Suppressor macrophage (primary cell): ENCODE data around the gene TACC3.

Source experiments
- DNase-seq, 4 experiments: peaks; one replicate each; pipeline ENCODE4 v3.0.0-alpha.2; 2020 to 2022

TACC3 gene

DNA sequence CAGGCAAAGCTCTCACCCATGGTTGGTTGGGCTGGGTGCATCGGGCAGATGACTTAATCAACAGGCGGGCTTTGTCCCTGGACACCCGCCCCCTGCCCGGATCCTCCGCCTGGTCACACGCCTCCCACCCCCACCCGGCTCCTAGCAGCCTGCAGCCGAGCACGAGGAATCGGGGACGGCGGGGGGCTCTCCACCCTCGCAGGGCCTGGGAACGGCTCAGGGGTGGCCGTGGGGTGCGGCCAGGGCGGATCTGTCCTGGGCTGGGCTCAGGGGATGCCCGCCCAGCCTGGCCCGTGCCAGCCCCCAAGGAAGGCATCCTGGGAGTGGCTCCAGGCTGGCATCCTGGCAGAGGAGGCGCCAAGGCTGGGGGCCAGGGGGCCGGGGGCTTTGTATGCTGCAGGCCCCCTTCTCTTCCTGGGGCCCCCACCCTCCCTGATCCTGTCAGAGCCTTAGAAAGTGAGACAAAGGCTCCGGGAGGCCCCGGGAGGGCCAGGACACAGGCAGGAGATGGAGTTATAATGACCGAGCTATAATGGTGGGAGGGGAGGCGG, 39.3 kb downstream of the TACC3 start:
- DNase-seq, result no peak

DNA sequence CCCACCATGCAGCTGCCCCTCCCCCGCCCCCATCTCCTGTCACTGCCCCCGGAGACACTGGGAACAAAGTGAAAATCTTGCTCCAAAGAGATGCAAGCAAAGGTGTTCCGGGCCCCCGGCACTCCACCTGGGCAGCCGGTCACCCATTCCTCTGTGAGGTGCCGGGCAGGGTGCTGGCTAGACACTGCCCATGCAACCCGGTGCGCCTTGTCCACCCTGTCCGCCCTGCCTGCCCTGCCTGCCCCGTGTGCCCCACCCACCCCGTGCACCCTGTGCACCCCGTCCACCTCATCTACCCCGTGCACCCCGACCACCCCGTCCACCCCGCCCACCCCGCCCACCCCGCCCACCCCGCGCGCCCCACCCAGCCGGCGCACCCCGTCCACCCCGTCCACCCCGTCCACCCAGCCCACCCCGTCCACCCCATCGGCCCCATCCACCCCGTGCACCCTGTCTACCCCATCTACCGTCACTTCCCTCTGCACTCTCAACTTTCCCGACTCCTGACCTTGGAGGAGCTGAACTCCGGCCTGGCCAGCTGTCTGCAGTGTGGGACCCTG, 39.9 kb downstream of the TACC3 start:
- no peak for DNase-seq

DNA sequence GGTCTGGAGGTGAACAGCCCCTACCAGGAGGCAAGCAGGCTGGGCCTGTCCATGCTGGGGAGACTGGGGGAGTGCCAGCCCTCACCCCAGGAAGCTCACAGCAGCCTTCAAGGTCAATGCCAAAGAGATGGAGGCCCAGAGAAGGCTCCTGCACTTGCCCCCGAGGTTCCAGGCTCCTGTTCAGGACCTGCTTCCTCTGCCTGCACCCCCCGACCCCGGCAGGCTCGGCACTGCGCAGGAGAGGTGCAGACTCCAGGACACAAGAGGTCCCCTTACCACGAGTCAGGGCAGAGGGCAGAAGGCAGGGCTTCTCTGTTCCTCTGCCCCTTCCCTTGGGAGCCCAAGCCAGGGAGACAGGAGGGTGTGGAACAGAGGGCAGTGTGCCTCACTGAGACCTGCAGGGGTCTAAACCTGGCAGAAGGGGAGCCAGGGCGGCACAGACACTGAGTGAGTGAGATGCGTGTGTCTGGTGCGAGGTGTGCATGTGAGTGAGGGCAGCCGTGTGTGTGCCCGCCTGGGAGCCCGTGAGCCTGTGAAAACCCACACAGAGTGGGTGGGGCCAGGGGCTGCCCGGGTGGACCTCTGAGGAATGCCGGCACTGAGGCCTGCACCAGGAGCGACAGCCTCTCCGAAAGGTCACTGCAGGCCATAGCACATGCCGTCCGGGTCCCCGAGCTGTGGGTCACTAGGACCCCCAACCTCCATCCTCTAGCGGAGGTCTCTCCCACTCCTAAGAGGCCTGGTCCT, 41.1 kb downstream of the TACC3 start:
- no peak for DNase-seq

DNA sequence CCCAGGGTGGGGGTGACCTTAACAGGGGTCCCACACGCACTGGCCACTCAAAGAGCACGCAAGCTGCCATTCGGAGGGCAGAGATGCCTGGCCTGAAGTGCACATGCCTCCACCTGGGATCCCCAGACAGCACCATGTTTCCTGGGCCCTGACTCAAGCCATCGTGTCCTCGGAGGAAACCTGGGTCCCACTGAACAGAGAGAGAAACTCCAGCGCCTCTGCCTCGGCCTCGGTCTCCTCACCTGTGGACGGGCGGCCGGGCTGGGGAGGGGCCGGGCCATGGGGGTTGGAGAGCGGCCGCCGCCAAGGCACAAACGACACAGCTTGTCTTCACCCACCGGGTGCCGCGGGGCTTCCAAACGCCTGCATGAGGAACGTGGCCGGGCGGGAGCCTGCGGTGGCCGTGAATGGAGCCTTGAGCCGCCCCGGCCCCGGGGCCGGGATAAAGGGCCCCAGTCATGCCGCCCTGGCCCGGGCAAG, 41.8 kb downstream of the TACC3 start:
- DNase-seq, result no peak

DNA sequence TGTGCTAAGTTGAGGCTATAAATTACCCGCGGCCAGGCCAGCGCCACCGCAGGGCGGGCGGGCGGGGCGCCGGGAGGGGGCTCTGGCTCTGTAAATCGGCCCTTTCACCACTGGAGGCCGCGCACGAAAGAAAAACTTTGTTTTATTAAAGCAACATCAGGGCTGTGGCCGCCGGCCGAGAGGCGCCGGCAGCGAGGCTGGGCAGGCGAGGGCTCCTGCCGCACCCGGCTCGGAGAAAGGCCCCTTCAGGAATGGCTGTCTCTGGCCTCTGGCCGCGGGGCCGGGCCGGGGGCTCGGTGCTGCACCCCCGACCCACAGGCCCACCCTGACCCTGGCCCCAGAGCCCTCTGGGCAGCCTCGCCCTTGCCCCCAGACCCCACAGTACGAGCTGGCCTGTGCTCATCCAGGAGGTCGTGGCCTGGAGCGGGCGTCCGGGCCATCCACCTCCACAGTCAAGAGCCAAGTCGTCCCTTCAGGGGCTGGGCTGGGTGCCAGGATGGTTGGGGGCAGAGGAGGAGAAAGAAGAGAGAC, 42.3 kb downstream of the TACC3 start:
- DNase-seq, result peak in 3 of 4 experiments; percentile 2 to 43 (median 19)

DNA sequence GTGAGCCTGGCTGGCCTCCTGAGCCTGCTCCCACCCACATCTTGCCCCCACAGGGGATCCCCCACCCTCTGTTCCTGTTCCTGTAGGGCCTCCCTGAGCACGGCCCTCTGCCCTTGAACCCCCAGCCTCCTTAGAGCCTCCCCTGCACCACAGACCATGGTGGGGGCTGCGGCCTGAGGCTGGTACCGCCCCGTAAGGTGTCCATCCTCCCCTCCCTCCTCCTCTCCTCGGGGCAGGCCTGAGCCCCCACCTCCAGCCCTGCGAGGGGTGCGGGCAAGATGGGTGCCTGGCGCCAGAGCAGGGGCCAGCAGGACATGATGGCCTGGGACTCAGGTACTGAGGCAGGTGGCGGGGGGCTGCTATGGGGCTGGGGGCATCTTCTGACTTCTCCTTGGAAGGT, 43.3 kb downstream of the TACC3 start:
- no peak for DNase-seq

DNA sequence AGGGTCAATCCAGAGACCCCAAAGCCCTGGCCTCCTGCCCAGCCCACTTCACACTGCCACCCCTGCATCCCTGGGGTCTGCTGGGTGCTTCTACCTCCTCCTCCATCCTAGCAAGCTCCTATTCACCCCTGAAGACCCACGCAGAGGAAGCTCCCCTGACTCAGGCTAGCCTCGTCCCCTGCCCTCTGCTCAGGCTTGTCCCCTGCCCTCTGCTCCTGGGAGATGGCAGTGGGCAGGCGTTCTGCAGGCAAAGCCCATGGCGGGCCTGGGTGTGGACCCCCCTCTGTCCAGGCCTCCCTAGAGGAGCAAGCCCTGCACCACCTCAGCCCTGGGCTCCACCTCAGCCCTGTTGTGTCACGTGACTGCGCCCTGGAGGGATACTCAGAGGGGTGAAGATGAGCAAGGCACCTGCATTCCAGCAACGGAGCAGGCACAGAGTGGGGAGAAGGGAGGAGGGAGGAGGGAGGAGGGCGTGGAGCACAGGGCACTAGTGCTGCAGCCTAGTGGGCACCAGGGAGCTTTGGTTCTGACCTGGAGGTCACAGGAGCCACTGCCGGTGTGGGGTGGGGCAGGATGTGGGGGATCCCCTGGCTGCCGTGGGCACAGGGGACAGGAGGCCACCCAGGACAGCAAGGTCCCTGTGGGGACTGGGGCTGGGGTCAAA, 44.2 kb downstream of the TACC3 start:
- no peak for DNase-seq

DNA sequence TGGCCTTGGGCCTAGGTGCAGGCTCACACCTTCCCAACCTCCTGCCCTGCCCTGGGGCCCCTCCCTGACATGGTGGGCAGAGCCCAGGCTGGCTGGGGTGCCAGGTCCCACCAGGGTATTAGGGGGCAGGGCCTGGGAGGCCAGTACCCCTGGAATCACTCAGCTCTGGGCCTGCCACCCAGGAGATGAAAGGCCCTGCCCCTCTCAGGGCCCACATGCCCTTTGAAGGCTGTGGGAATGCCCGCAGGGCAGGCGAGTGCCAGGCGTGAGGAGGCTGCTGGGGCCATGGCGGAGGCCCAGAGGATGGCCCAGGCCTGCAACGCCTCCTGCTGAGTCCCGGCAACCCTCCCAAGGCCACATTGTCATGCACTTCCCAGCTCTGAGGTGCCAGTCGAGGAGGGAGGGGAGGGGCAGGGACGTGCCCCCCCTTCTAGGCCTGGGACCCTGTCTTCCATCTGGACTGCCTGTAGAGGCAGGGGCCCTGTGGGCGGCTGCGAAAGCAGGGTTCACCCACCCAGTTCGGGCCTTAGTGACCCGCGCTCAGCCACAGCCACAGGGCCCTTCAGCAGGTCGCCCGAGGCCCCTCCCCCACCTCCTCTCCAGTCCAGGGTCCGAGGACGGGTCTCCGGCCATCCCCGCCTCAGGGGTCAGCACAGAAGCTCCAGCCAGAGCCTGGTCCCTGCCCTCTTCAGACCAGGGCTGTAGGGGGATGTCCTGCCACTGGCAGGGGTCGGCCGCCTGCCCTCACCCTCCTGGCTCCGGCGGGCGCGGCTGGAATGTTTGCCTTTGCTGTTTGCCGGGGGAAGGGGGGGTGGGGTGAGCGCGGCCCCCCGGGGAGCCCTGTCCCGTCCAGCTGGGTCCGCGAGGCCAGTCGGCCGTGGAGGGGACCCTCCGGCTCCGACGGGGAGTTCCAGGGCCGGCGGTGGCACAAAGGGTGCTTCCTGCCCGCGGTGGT, 45.1 kb downstream of the TACC3 start:
- no peak for DNase-seq

DNA sequence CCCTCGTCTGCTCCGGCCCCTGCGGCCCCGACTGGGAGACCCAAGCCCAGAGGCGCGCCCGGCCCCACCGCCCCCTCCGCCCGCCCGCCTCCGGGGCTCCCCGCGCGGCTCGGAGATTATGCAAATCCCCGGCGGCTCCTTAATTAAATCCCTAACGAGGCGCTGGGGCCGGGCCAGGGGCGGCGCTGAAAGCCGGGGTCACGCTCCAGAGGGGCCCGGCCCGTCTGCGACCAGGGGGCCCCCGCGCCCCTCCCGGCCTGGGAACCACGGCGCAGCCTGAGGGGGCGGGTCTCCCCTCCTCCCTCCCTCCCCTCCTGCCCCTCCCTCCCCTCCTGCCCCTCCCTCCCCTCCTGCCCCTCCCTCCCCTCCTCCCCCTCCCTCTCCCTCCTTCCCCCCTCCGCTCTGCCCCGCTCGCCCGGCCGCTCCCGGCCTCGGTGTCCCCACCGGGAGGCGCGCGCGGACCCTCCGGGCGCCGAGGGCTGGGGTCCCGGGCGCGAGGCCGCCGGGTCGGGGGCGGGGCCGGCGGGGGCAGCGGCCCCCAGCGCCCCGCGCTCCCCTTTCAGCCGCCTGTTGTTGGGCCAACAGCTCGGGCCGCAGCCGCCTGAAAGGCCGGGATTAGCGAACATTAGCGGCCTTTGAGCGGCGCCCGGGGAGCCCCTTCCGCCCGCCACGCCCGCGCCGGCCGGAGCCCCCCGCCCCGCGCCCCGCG, 45.9 kb downstream of the TACC3 start:
- DNase-seq, result peak in 3 of 4 experiments; percentile 8 to 10 (median 8)

DNA sequence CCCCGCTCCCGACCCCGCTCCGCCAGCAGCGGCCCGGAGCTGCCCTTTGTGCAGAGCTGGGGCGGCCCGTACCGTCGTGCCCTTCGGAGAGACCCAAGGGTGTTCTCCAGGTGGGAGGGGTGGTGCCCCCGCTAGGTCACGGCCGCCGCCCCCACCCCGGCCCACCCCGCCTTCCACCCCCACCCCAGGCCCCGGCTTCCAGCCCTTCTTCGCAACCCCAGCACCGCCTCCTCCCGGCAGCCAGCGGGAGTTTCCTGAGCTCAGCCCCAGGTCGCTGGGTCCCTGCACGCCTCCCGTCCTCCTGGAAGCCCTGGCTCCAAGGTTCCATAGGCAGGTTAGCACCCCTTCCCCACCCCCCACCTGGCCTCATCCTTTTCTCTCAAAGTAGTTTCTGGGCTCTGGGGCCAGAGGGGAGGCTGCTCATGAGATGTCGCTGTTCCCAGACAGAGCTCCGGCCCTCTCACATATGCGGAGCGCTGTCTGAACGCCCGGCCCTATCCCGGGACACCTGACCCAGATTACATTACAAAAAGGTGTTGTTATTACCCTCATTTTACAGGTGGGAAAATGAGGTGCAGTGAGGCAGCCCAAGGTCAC, 46.5 kb downstream of the TACC3 start:
- peak; percentile 40 to 74 (median 51) for DNase-seq

DNA sequence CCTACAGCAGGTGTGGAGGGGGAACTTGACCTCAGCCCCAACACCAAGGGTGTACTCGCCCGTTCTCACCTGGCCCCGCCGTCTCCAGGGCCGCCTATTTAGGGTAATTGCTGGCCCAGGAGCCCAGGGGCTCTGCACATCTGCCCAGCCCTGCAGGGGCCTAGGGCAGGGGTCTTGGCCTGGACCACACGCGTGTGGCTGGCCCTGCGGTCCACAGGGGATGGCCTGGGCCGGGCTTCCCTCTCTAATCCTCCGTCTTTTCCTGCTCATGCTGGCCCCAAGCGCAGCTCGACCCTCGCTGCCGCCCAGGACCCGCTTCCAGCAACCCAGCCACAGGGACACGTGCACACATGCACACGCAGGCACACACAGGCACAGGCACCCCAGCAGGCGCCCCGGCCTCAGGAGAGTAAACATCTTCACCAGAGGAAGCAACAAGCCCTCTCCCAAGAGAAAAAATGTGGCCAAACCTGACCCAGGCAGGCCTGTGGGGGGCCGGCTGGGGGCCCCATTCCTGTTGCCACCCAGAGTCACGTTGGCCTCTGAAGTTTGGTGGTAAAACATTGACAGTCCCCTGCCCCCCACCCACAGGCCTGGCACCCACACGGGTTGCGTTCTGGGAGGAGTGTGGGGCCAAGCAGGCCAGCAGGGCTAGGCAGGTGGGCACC, 47.2 kb downstream of the TACC3 start:
- DNase-seq, result no peak

DNA sequence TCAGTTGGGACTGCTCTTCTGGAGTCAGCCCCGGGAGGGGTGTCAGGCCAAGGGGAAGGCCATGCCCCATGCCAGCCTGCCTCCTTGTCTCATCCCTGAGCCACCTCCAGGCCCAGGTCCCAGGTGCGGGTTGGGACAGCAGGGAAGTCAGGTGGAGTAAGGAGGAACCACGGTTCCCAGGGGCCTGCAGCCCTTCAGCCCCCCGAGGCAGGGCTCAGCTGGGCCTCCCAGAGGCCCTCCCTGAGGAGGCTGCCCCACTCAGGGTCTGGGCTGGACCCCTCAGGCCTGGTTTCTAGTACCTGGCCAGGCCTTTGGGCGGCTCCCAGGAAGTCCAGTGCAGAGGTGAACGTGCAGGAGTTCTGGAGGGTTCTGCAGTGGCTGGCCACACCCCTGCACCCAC, 48.4 kb downstream of the TACC3 start:
- no peak for DNase-seq

DNA sequence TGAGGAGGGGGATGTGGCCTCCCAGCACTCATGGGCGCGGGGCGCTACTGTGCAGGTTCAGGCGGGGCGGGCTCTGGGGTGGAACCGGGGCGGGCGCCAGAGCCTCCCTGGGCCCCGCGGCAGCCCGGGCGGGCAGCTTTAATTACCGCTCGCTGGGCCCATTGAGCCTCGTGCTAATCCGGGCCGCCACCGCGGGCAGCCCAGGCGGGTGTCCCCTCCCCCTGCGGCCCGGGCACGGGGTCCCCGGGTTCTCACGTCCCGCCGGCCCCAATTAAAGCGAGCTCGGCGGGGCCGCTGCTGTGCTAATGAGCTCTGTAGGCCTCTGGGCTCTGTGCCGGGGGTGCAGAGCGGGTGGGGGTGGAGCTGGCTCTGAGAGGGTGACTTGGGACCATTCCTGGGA, 48.9 kb downstream of the TACC3 start:
- DNase-seq, result no peak

DNA sequence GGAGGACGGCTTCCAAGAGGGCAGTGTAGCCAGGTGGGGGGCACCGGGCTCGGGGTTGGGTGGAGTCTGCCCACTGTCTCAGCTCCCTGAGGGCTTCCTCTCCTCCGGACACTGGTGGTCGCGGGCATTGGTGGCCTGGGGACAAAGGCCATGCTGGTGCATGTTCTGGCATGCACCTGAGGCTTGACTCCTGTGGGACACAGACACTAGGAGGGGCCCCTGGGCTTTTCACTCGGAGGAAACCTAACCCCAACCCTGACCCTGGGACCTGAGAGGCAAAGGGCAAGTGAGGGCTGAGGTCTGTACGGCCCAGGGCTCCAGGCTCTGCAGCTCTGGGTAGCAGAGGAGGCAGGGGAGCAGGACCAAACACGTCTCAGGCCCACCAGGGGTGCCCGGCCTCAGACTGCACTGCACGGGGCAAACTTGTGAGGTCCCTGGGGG, 49.5 kb downstream of the TACC3 start:
- no peak for DNase-seq

DNA sequence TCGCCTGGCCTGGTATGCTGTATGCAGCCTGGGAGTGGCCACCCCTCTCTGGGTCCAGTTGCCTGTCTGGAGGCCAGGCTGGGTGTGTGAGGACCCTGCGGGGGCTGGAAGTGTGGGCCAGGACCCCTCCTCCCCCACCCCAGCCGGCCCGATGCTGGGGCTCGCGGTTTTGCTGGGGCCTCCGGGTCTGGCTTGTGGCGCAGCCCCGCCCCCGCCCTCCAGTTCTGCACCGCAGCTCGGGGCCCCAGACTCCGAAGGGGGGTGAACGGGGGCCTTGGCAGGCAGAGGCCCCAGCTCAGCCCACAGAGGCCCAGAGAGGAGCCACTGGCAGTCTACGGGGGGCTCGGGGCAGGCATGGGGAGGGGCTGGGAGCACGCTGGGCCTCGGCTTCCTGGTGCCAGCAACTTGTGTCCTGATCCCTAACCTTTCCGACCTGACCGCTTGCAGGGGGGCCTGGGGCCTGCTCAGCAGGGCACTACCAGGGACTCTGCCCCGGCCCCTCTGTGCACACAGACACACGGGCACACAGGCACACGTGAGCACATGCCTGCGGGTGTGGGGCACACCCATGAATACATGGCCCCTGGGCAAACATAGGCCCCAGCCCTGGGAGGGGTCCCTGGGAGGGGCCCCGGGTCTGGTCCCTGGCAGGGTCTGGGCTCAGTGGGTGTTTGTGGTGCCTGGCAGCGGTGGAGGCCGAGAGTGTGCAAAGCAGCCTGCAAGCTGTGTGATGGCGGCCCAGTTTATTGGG, 50.4 kb downstream of the TACC3 start:
- no peak for DNase-seq

DNA sequence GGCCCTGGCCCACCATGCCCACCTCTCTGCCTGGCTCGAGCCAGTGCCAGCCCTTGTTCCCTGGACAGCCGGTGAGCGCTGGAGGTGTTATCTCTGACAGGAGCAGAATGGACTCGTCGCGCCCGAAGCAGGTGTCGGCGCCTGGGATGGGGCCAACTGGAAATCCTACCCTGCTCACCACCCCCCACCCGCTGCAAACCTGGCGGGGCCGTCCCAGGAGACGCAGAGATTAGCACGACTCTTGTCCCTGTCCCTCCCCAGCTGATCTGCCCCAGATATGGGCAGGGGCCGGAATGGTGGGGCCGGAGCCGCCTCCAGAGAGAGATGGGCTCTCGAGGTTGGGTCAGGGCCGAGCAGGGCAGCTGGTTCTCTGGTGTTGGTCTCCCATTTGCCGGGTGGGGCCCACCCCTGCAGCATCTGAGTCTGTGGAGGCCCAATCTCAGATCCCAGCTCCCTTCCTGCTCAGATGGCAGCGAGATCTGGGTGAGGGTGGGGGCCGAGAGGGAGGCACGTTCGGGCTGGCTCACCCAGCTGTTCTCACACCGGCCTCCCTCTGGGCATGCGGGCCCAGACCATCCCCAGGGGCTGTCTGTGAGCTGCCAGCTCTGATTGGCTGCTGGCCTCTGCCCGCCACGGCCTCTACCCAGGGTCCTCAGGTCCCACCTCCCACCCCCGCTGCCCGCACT, 51.7 kb downstream of the TACC3 start:
- no peak for DNase-seq

DNA sequence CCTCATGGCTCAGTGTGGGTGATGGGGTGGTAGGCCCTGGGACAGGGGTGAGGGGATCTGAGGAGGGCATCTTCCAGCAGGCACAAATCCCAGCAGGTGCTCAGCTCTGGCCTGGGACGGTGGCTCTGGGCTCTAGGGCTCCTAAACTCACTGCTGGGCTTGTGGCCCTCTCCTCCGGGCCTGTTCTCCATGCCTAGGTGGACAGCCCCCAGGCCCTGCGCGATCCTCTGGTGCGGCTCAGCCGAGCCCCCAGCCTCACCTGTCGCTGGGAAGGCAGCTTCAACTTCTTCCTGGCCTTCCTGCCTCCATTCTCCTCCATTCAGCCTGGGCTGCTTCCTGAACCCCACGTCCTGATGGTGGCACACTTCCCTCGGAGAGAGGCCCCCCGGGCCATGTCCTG, 52.4 kb downstream of the TACC3 start:
- DNase-seq, result no peak

DNA sequence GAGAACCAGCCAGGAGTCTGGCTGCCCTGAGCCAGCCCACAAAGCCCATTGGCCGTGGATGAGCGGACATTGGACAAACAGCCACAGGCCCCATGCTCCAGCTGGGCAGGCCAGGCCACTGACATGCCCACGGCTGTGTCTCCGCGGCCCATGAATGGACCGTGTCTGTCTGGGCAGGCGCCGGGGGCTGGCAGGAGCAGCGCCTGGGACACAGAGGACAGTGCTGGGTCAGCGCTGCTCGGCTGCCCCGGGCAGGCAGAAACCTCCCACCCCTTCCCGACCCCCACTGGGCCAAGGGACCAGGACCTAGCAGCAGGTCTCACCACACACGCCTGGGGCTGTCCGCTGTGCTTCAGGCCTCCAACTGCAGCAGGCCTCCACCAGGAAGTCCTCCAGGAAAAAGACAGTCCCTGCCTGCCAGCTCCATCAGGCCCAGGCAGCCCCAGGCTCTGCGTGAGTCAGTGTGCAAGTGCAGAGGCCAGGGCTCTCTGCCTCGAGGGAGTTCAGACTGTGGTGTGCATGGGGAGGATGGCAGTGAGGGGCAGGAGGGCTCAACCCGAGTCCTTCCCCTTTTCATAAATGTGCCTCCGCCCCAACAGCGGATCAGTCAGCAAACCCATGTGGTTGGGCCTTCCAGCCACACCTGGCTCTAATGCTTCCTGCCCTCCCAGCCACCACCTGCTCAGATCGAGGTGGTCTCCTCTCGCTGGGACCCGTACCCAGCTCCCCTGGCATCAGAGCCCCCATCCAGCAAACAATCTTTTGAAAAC, 54.6 kb downstream of the TACC3 start:
- peak in 1 of 4 experiments; percentile 10 for DNase-seq
